Testis (tissue), 3 donors: Measurements from ENCODE around the gene THEMIS2. TPM values are rescaled to one million over a fixed set of nuclear protein-coding genes. Genes with fewer than 3 reads are reported as not detected.
A peak's percentile ranks its signal among the peaks of the same experiment; 100 is the strongest.
"Not testable (repeated sequence)": the region's sequence is repeated elsewhere in the genome, so short reads cannot be mapped to it uniquely, and the experiment has no call there.

Experiments used
- DNase-seq: peaks from one replicate; pipeline ENCODE4 v3.0.0-alpha.2; 2019
- H3K27ac ChIP-seq, 2 donors: fragments of 200-600 bp; sonication (generic); one replicate each; pipeline ENCODE4 v1.5.1; 2019
- H3K27me3 ChIP-seq: fragments of 200-600 bp; sonication (generic); one replicate; pipeline ENCODE4 v1.5.1; 2019
- H3K36me3 ChIP-seq: fragments of 200-600 bp; sonication (generic); one replicate; pipeline ENCODE4 v1.5.1; 2017; ENCODE audit warnings: low read depth; ENCODE audit errors: missing control alignments
- H3K4me1 ChIP-seq: fragments of 200-600 bp; sonication (generic); one replicate; pipeline ENCODE4 v1.5.1; 2019
- H3K4me3 ChIP-seq, 2 donors: fragments of 200-600 bp; sonication (generic); one replicate each; pipeline ENCODE4 v1.5.1; 2017 to 2019
- H3K9me3 ChIP-seq: fragments of 200-600 bp; sonication (generic); one replicate; pipeline ENCODE4 v1.5.1; 2017
- POLR2A ChIP-seq: fragments of 450-650 bp; IDR thresholded peaks from one replicate; pipeline ENCODE4 v1.6.1; 2017; ENCODE audit warnings: antibody characterized with exemption, mild to moderate bottlenecking, moderate library complexity
- WGBS, 2 donors: methylation state at CpG; one replicate each; pipeline ENCODE4 v1.1.5; 2018; 5-methylcytosine and 5-hydroxymethylcytosine counted together
- intact Hi-C: fragments of 100-400 bp; cut with DNase I; formaldehyde crosslinking; loops from one replicate; pipeline ENCODE4 v1.15.1; 2023; ENCODE audit warnings: low total_unique reads
- polyA plus RNA-seq: library from polyadenylated mRNA; stranded (reverse); fragments of 350-450 nt; fragmentation: Illumina TruSeq; extraction: RNeasy Lipid Tissue Mini Kit (QIAGEN cat#74804); gene quantifications from one replicate; pipeline ENCODE4 v1.2.3, GENCODE V29; 2014; ENCODE audit warnings: low read depth, low replicate concordance; ENCODE audit not compliant: insufficient read depth
- total RNA-seq, 2 donors: library from RNA; depleted of rRNA; stranded (reverse); fragments of >200 nt; gene quantifications; one replicate each; pipeline ENCODE4 v1.2.3, GENCODE V29; 2016
- TF ChIP-seq, protein P1 (sequence below), 3 experiments: fragments of 450-650 bp in 2 of 3; fragments of 200-600 bp in 1 of 3; sonication (generic) in 1 of 3; IDR thresholded peaks; one replicate each; pipeline ENCODE4 v1.5.1; 2016 to 2019; ENCODE audit warnings: antibody characterized with exemption in 3 of 3, mild to moderate bottlenecking in 2 of 3, moderate library complexity in 1 of 3

Gene THEMIS2
- total and polyA plus RNA-seq, 3 donors from 2014 or later = 56.9 to 132 (median 103) TPM

DNA sequence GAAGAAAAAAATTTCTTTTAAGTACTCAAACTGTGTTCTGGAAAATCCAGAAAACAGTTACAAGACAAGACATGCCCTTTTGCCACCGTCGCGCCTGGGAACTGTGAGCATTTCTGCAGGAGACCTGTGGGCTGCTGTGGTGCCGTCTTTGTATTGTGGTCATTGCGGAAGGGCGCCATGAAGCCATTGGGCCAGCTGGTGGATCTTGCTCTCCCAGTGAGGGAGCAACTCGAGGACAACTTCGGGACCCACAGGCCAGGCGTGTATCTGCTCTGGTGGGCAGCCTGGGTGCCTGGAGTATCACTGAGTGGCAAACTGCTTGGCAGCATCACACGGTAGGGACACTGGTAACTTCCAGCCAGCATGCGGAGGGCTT lies 3.8 kb upstream of the THEMIS2 start:
- no peak for DNase-seq
- TF ChIP-seq POLR2A = no peak
- TF ChIP-seq, protein P1, sequence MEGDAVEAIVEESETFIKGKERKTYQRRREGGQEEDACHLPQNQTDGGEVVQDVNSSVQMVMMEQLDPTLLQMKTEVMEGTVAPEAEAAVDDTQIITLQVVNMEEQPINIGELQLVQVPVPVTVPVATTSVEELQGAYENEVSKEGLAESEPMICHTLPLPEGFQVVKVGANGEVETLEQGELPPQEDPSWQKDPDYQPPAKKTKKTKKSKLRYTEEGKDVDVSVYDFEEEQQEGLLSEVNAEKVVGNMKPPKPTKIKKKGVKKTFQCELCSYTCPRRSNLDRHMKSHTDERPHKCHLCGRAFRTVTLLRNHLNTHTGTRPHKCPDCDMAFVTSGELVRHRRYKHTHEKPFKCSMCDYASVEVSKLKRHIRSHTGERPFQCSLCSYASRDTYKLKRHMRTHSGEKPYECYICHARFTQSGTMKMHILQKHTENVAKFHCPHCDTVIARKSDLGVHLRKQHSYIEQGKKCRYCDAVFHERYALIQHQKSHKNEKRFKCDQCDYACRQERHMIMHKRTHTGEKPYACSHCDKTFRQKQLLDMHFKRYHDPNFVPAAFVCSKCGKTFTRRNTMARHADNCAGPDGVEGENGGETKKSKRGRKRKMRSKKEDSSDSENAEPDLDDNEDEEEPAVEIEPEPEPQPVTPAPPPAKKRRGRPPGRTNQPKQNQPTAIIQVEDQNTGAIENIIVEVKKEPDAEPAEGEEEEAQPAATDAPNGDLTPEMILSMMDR (IDR thresholded peaks at IDR 0.05) = no peak
- H3K9me3 ChIP-seq = no peaks in the 10 kb centered on the region
- H3K27ac ChIP-seq = peak overlapping the region; percentile 57 to 81
- peaks cover 21% of the 10 kb centered on the region for H3K4me1 ChIP-seq
- H3K4me3 ChIP-seq = no peak overlapping the region
- no peaks in the 10 kb centered on the region for H3K36me3 ChIP-seq
- no peaks in the 10 kb centered on the region for H3K27me3 ChIP-seq
- WGBS, 2 donors = 70 to 82% methylated on average over 11 of the region's 11 CpGs
- intact Hi-C loops = no loop called here

DNA sequence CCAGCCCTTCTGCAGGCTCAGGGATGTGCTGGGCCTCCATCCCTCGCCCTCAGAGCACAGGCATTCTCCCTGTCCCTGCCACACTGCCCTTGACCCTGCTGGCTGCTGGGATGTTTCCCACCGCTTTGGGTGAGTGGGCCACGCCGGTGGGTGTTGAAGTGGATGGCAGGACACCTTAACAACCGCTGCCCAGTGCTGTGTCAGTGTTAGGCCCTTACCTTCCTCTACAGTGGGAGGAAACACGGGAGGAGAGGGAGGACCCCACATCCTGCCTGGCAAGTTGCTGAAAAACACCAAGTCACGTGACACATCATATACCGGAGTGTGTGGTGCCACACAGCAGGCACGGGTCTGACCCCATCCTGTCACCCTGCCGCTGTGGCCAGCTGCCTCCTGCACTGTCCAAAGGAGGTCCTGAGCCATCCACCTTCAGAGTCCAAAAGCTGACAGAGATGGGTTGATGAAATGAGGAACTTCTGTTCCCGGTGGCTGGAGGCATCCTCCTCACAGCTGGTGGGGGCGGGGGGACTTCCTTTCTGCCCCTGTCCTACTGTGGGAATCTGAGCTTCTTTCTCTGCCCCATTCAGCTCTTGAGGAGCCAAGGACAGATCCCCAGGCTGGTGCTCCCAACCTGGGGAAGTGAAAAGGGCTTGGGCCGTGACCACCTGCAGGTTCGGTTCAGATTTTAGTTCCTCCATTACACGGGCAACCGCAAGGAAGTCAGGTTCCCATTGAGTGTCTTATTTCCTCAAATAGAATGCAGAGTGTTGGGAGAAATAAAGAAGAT lies 3.2 kb upstream of the THEMIS2 start:
- peak overlapping the region; percentile 57 to 81 for H3K27ac ChIP-seq
- H3K36me3 ChIP-seq = no peaks in the 10 kb centered on the region
- intact Hi-C loops = no loop called here
- no peaks in the 10 kb centered on the region for H3K9me3 ChIP-seq
- no peak for DNase-seq
- TF ChIP-seq, protein P1 (IDR thresholded peaks at IDR 0.05) = no peak
- no peak for TF ChIP-seq POLR2A
- H3K27me3 ChIP-seq = no peaks in the 10 kb centered on the region
- peaks cover 21% of the 10 kb centered on the region for H3K4me1 ChIP-seq
- 54 to 74% methylated on average over 5 to 16 of the region's 16 CpGs for WGBS, 2 donors
- H3K4me3 ChIP-seq = no peak overlapping the region

DNA sequence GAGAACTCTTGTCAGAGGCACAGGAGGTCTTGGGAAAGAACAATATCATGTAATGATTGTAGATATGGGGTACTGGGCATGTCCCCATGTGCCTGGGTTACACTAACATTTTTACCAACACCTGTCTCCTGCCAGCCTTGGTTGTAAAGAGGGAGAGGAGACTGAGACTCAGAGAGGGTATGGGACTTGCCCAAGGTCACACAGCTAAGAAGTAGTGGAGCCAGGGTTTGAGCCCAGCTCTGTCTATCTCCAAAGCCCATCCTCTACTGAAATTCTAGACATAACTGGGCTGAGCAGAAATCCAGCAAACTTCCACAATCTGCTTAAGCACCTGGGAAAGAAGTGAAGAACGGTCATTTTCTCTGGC lies 2.6 kb upstream of the THEMIS2 start:
- H3K36me3 ChIP-seq = no peaks in the 10 kb centered on the region
- peak overlapping the region; percentile 36 to 81 for H3K27ac ChIP-seq
- no peak overlapping the region for H3K4me3 ChIP-seq
- DNase-seq = no peak
- peaks cover 21% of the 10 kb centered on the region for H3K4me1 ChIP-seq
- 50 to 78% methylated on average over 1 of the region's 1 CpG for WGBS, 2 donors
- no peaks in the 10 kb centered on the region for H3K27me3 ChIP-seq
- no peaks in the 10 kb centered on the region for H3K9me3 ChIP-seq
- intact Hi-C loops = no loop called here
- no peak for TF ChIP-seq POLR2A
- TF ChIP-seq, protein P1 (IDR thresholded peaks at IDR 0.05) = no peak

GRCh38 chr1:27871076-27871475 lies 1.3 kb upstream of the THEMIS2 start:
- DNase-seq, H3K27ac ChIP-seq, H3K27me3 ChIP-seq, H3K9me3 ChIP-seq, intact Hi-C loops, H3K4me3 ChIP-seq, H3K36me3 ChIP-seq: not testable (repeated sequence)
- H3K4me1 ChIP-seq = peaks cover 22% of the 10 kb centered on the region
- WGBS, 2 donors = 91 to 96% methylated on average over 7 of the region's 7 CpGs

DNA sequence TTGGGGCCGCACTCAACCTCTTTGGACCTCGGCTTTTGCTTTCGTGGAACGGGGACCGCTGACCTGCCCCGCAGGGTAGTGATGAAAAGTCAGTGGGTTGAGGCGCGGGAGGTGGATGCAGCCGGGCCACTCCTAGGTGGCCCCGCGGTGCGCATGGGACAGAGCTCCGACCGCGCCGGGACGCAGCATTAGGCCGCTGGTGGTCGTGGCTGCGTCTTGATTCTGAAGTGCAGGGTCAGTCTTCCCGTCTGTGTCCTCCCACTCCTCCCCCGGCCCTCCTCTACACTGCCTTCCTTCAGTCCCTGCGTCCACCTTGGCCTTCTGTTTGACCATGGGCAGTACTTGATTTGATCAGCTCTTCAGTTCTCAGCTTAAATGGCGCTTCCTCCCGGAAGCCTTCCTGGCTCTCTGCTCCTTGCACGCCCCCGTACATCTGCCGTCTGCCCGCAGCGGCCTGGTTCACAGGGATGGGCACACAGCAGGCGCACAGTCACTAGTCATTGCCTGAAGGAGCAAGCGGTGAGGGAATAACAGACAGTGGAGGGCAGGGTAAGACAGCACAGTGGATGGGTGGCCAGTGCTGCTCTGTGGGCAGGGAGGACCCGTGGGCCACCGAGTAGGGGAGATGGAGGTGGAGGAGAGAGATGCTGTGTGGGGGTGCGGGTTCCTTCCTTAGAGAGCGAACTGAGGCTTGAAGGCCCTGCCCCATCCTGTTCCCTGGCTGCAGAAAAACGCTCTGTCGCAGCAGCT lies 633 bp downstream of the THEMIS2 start:
- intact Hi-C loops = no loop called here
- H3K4me1 ChIP-seq = peaks cover 18% of the 10 kb centered on the region
- 9 to 12% methylated on average over 27 to 38 of the region's 38 CpGs for WGBS, 2 donors
- peak overlapping the region; percentile 61 to 77 for H3K4me3 ChIP-seq
- H3K36me3 ChIP-seq = no peaks in the 10 kb centered on the region
- TF ChIP-seq, protein P1 (IDR thresholded peaks at IDR 0.05) = no peak
- no peak for TF ChIP-seq POLR2A
- no peaks in the 10 kb centered on the region for H3K27me3 ChIP-seq
- peak overlapping the region; percentile 71 to 80 for H3K27ac ChIP-seq
- no peak for DNase-seq
- no peaks in the 10 kb centered on the region for H3K9me3 ChIP-seq
